ENCODE results near the gene POLR1A. TPM values are rescaled to one million over a fixed set of nuclear protein-coding genes. Genes with fewer than 3 reads are reported as not detected.
A peak's percentile ranks its signal among the peaks of the same experiment; 100 is the strongest.

POLR1A gene
- 12.8 TPM for total RNA-seq
- long read RNA-seq, partial matches to known transcripts = 1 of 3 reads
- long read RNA-seq, other reads (novel, unspliced or antisense) = 2 of 3 reads

DNA sequence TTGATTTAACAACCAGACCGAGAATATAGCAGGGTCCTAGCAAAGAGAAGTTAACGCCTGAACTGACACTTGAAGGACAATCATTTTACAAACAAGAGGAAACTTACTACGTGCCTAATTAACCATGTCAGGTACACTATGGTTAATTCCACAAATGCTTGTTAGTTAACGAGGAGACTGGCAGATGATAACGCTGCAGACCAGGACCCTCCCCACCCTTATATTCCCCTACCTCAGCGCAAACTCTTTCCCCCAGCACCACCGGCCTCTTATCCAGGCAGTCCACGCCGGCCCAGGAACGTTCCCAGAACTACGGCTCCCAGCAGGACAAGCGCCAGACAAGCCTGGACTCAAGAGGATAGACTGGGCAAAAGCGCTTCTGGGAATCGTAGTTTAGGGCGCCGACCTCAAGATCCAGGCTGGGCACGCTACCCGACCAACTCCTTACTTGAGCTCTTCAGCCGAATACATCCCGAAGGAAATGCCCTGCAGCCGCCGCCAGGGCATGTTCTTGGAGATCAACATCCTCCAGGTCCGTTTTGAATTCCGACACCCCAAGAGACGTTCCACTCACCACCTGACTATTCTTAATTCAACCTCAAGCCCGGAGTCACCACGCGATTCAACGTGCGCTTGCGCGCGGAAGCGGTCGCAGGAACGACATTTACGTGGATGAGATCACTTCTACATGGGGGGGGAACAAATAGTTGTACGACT, at the start of gene POLR1A:
Gene POLR1A (minus strand): TSS at position 635 of the 717 bp plus-strand sequence. CDS start 110 bp downstream, at position 525.
- peak; percentile 96 for ATAC-seq
- intact Hi-C loops (cut with DNase I) = loop anchor here (10.0 kb wide), 1 partner anchor 471 kb away; no protein-coding TSS in a partner anchor
- peak; percentile 92 for DNase-seq (ENCODE audit: missing footprints)

DNA sequence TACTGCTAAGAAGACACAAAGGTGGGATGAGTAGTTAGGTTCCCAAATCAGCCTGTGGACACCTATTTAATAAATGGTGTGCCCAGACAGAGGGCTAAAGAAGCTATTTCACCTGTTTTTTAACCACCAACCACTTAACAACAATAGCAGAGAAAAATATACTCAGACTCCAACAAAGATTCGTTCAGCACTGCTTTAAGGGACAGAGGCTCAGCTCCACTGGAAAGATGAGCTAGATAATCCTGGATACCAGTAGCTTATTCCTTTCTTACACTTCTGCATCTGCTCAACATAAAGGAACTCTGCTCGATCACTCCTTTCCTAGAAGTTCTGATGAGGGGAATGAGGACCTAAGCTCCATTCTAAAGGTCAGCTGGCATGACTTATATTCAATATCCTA, 44.8 kb upstream of the POLR1A start:
- ATAC-seq = no peak
- intact Hi-C loops (cut with DNase I) = no loop called here
- no peak for DNase-seq (ENCODE audit: missing footprints)

DNA sequence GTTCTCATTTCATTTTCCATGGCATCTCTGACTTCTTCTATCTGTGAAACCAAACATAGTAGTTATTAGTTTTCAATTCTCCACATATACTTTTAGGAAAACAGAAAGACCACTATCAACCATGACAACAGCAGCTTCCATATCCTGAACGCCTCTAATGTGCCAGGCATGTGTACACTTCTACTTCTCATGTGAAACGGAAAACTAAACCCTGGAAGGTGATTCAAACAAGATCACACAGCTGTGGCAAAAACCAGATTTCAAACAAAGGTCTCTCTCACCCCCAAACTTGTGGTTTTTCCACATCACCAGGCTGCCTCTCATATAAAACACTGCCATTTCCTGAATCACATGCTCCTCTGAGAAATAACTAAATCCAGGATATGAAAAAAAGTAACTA, 42.1 kb upstream of the POLR1A start:
- ATAC-seq (no peak), DNase-seq (ENCODE audit: missing footprints) (no peak)
- intact Hi-C loops (cut with DNase I) = no loop called here

DNA sequence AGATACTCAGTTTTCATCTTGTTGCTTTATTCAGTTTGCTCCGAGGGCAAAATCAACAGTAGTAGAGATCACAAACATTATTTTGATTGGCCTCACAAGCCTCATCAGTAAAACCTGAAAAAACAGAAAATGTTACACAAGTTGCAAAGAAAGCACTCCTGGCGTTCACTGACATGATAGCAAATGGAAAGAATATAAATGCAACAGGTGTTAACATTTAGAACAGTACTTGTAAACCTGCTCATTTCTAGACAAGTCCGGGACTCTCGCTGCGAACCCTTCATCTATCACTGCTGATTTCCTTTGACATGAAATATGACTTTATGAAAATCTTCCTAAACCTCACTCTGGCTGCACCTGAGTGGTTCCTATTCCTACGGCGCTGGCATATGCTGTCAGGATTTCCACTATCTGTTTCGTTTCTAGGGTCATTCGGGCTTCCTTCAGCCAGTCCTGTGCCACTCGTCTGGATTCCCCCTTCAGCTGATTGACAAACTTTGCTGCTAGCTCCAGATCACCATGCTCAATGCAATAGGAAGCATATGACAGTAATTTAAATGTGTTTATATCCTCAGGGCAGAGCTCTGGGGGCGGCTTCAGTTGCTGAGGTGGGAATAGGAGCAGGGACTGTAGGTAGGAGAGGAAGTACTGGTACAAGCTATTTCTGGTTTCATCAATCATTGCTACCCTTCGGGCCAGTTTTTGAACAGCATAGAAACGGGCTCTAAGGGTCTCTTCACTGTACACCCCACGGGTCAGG, 38.4 kb upstream of the POLR1A start:
- DNase-seq (ENCODE audit: missing footprints) = no peak
- ATAC-seq = no peak
- intact Hi-C loops (cut with DNase I) = no loop called here

DNA sequence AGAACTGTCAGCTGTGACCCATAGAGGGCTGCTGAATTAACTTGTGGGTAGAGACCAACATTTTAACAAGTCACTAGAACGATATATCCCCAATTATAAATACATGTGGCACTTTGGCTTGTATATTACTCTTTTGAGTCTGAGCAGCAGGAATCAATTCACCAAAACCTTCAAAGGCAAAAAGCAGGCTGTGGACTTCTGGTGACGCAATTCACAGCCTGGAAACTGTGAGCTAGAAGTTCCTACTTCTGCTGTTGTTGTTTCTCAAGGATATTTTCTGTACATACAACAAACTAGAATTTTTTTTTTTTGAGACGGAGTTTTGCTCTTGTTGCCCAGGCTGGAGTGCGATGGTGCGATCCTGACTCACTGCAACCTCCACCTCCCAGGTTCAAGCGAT, 37.6 kb upstream of the POLR1A start:
- ATAC-seq (no peak), DNase-seq (ENCODE audit: missing footprints) (no peak)
- intact Hi-C loops (cut with DNase I) = no loop called here

DNA sequence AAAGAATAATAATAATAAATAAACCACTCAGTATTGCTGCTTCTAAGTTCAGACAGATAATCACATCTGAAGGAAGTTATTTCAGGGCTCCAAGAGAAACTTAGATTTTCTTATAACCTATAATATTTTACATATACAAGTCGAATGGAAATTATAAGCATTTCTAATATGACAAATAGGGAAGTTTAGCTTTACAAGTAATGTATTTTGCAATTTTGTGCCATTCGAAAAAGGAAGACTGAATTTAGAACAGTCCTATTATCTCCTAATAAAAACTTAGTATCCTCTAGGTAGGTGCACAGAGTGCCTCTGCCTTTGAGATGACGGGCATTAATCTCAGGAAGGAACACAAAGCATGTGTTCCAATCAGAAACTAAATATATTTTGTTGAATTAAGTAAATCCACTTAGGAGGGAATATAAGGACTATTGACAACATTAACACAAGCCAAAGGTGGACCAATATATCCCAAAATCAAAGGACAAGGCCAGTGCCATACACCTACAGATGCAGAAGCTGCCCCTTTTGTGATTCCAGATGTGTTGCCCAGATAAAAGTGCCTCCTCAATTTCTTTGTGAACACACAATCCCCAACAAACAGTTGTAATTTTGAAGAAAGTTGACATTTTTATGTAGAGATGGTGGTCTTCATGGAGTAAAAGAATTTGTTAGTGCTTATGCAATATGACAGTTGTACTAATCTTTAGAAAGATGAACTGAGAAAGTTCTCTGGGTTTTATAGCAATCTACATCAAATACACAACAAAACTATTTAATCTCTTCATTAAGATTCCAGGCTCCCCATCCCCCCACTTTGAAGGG, 37.0 kb upstream of the POLR1A start:
- no peak for DNase-seq (ENCODE audit: missing footprints)
- ATAC-seq = no peak
- intact Hi-C loops (cut with DNase I) = no loop called here

DNA sequence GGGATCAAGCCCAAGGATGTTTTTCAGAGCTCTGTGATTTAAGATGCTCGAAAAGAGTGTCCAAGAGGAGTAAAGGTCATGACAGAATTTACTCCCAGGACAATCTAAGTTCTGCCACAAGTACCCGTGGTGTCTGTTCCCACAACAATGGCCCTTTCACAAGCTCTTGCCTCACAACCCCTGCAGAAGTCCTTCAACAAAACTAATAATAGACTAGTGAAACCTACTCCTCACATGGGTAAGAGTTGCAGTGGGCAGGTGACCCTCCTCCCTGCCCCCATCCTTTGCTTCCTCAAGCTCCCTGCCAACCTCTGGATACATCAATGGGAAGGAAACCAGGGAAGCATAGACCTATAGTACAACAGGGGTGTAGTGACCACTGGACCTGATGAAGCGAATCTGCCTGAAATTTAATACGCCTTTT, 35.3 kb upstream of the POLR1A start:
- DNase-seq (ENCODE audit: missing footprints) = no peak
- intact Hi-C loops (cut with DNase I) = no loop called here
- no peak for ATAC-seq

DNA sequence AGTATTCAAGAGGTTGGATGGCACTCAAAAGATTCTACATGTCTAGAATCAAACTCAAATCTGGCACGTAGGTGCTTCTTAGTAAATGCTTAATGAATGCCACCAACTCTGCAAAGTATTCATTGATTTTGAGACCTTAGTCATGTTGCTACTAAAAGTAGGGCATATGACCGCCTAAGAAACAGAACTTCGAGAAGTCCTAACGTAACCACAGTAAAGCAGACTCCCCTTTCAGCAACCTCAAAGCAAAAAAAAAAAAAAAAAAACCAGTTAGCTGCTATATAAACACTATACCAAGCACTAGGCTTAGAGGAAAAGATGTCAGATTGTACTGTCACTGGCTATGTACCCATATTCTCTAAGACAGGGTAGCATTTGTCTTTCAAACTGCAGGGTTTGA, 34.3 kb upstream of the POLR1A start:
- DNase-seq (ENCODE audit: missing footprints) (no peak), ATAC-seq (no peak)
- intact Hi-C loops (cut with DNase I) = loop anchor here (5.0 kb wide), 1 partner anchor 37 kb away; no protein-coding TSS in a partner anchor

DNA sequence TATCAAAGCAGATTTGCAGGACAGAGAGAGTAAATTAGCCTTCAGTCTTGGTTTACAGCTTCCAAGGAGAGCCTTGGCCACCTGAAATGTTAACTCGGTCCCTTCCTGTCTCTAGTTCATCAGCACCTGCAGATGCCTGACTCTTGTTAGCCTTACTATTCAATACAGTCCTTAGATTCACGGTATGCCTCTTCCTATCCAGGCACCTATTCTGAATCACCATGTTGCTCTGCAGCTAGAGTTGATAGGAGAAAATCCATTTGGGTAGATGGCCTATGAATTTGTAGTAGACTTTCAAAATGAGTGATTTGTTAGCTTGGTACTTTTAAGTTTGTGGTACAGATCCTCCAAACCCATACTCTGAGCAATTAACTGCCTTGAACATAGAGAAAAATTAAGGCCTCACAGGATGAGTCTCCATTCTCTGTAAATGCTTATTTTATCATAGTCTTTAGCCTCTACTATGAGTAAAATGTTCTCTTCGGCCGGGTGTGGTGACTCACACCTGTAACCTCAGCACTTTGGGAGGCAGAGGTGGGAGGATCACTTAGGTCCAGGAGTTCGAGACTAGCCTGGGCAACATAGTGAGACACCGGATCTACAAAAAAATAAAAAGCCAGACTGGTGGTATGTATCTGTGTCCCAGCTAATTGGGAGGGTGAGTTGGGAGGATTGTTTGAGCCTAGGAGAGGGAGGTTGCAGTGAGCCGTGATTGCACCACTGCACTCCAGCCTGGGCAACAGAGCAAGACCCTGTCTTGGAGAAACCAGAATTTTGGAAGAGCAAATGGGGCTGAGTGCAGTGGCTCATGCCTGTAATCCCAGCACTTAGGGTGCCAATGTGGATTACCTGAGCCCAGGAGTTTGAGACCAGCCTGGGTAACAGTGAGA, 33.3 kb upstream of the POLR1A start:
- no peak for ATAC-seq
- no peak for DNase-seq (ENCODE audit: missing footprints)
- intact Hi-C loops (cut with DNase I) = loop anchor here (5.0 kb wide), 1 partner anchor 38 kb away; no protein-coding TSS in a partner anchor

DNA sequence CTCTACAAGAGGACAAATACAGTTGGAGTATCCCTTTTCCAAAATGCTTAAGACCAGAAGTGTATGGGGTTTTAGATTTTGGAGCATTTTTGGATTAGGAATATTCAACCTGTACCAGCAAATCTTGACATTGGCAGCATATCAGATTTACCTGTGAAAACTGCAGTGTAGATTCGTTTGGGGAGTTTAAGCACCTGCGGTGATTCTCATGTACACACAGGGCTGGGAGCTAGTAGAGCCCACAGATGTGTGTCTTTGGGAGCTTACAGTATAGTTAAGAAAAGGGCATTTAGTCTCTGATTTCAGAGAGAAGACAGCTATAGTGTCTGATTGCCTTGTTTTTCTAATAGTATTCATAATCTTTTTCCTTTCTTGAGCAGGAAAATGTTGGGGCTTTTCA, 30.5 kb upstream of the POLR1A start:
- ATAC-seq (no peak), DNase-seq (ENCODE audit: missing footprints) (no peak)
- intact Hi-C loops (cut with DNase I) = loop anchor here (5.0 kb wide), 1 partner anchor 41 kb away; no protein-coding TSS in a partner anchor

DNA sequence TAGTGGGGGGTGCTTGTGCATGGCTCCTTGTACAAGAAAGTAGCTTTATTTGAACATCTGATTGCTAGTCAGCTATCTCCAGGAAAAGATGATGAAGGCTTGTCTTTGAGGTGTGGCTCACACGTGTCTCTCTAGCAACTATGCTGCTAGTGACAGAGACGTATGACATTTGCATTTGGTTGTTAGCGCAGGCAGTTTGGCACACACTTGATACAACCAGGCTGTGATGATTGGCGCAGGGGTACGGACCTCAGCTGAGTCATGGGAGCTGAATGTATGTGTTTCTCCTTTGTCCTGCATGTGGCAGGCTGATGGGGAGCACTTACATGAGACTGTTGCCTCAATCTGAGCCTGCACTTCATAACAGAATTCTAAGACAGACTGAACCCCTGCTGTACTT, 30.0 kb upstream of the POLR1A start:
- intact Hi-C loops (cut with DNase I) = loop anchor here (5.0 kb wide), 1 partner anchor 42 kb away; no protein-coding TSS in a partner anchor
- no peak for ATAC-seq

DNA sequence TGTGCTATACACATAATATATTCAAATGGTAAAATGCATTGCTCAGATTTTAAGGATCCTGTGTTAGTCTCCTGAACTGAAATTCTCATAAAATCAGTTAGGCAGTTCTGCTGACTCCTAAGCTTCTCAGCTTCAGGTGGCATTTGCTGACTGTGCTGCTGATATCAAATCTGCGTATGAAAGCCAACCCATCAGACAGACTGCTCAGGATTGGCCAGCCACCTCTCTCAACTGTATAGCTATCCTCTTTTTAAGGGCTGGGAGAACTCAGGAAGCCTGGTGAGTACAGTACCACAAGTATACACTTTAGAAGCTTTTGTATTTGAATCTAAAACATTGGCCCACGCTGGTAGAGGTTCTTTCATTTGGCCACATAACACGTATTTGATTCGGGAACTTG, 29.0 kb upstream of the POLR1A start:
- intact Hi-C loops (cut with DNase I) = loop anchor here (5.0 kb wide), 1 partner anchor 43 kb away; no protein-coding TSS in a partner anchor
- no peak for ATAC-seq
- no peak for DNase-seq (ENCODE audit: missing footprints)

More for the DNA sequence above, 30.0 kb upstream of the POLR1A start:
- DNase-seq (ENCODE audit: missing footprints) = no peak

DNA sequence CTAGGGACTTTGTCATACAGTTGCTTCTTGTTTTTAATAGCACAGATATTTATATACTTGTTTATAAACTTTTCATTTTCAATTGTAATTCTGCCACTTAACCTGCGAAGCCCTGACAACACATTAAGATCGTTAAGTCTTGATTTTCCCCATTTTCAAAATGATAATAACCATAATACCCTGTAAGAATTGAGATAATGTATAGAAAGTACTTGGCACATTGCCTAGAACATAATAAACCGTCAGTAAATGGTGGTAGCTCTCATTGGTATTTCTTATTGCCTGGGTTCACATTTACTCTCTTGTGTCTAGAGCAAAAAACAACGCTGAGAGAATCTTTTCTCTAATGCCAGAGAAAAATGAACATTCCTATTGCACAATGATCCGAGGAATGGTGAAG, 19.0 kb upstream of the POLR1A start:
- no peak for ATAC-seq
- intact Hi-C loops (cut with DNase I) = loop anchor here (5.0 kb wide), 1 partner anchor 33 kb away; no protein-coding TSS in a partner anchor
- DNase-seq (ENCODE audit: missing footprints) = no peak

DNA sequence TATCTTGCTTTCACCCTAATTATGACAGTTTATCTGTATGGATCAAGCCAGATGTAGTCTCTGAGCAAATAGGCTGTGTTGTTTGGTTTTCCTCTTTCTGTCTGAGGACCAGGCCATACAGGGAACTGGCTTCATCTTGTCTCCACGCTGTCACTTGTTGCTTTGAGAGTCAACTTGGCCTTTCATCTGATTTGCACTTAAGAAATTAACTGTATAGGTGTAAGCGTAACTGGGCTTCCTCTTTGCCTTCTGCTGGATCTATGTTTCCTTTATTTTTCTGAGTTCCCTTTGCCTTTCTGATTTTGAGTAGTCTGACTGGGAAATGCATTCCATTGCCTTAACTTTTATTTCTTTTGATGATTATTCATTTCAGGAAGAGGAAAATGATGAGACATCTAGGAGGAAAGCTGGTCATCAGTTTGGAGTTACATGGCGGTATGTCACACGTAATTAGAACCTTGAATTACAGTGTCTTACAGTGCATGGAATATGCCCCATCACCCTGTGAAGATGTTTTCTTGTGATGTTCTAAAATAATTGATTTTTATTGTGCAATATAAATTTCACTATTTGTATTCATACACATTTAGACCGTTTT, 17.7 kb upstream of the POLR1A start:
- ATAC-seq (no peak), DNase-seq (ENCODE audit: missing footprints) (no peak)
- intact Hi-C loops (cut with DNase I) = loop anchor here (5.0 kb wide), 1 partner anchor 34 kb away; no protein-coding TSS in a partner anchor

DNA sequence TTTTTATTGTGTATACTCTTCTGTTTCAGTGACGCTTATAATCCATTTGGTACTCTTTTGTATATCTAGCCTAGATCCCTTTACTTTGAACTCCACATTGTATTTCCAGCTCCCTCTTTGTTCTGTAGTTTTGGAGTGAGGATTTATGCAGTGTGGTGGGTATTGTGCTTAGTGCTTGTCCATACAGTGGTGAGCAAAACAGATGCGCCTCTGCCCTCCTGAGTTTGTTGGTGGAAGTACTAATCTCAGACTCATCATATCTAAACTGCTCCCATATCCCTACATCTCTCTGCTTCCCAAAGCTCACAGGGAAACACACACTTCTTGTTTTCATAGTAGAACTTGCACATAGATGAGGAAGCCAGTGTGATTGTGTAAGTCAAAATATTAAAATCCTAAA, 12.4 kb upstream of the POLR1A start:
- intact Hi-C loops (cut with DNase I) = no loop called here
- ATAC-seq (no peak), DNase-seq (ENCODE audit: missing footprints) (no peak)

DNA sequence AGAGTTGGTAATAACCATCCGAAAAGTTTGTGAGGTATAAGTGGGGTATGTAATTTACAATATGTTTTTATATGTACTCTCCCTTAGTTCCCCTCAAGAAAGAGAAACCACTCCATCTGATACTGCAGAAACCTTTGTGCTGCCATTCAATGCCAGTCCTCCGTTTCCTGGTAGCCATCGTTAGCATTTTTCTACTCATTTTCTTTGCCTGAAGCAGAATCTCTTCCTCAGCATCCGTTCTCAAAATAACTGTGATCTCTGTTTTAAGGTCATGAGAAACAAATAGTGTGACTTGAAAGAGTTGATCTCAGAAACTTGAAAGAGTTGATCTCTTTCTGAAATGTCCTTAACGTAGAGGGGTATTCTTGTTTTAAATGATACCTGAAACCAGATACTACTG, 1.3 kb upstream of the POLR1A start:
- no peak for ATAC-seq
- no peak for DNase-seq (ENCODE audit: missing footprints)
- intact Hi-C loops (cut with DNase I) = loop anchor here (10.0 kb wide), 1 partner anchor 472 kb away; no protein-coding TSS in a partner anchor

Measured in Right ventricle myocardium inferior (tissue), 1 donor.